LNCaP clone FGC (cell line): ENCODE results near the gene KDM6A.
A peak's percentile ranks its signal among the peaks of the same experiment; 100 is the strongest.

Experiments
- DNase-seq: peaks from one replicate; pipeline ENCODE4 v3.0.0-alpha.2; 2011; ENCODE audit warnings: low read depth
- H3K4me3 ChIP-seq: 2 replicates; pipeline ENCODE4 v1.5.1; 2011; ENCODE audit warnings: mild to moderate bottlenecking, low read depth, low read length, control low read depth
- CTCF ChIP-seq: IDR thresholded peaks from 2 replicates; pipeline ENCODE4 v1.5.1; 2012; ENCODE audit warnings: mild to moderate bottlenecking; ENCODE audit not compliant: control insufficient read depth, insufficient read depth; ENCODE audit errors: extremely low read depth

The KDM6A gene

DNA sequence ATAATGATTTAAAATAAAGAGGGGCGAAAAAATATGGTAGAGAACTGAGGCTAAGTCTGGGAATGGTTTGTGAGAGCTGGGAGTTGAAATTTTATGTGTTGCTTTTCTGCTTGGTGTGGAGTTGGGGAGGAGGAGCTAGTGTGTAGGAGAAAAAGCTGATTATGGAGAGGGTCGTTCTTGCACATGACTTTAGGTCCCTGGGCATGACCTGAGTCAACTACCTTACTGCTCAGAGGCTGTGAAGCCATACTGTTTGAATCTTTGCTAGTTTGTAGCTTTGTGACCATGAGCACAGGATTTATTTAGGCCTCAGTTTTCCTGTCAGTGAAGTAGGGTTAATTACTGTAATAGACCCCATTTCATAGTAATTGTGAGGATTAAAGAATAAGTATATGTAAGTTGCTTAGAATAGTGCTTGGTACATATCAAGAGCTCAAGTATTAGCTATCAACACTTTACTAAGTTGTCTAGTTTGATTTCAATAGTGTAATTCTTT is 78.6 kb downstream of the KDM6A start:
- TF ChIP-seq CTCF, result no peak
- no peak for DNase-seq
- H3K4me3 ChIP-seq, result peak overlapping the region; percentile 53

DNA sequence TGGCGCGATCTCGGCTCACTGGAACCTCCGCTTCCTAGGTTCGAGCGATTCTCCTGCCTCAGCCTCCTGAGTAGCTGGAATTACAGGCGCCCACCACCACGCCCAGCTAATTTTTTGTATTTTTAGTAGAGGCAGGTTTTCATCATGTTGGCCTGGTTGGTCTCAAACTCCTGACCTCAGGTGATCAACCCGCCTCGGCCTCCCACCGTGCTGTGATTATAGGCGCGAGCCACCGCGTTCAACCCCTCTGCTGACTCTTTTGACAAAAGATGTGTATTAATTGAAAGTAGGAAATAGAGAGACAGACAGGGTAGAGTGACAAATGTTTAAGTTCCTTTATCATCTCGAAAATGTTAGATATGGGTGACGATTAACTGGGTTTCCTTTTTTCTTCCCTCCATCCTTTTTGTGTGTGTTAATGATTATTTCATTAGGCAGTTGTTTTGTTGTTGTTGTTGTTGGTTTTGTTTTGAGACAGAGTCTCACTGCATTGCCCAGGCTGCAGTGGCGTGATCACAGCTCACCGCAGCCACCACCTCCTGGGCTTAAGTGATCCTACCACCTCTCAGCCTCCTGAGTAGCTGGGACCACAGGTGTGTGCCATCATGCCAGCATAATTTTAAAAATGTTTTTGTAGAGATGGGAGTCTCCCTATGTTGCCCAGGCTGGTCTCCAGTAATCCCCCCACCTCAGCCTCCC is 79.5 kb downstream of the KDM6A start:
- H3K4me3 ChIP-seq, result peak overlapping the region; percentile 53

GRCh38 chrX:44953734-44954502 is 80.9 kb downstream of the KDM6A start:
- DNase-seq, result no peak
- H3K4me3 ChIP-seq, result peak overlapping the region; percentile 53
- TF ChIP-seq CTCF, result no peak

More for the DNA sequence above, 79.5 kb downstream of the KDM6A start:
- DNase-seq, result no peak
- no peak for TF ChIP-seq CTCF

DNA sequence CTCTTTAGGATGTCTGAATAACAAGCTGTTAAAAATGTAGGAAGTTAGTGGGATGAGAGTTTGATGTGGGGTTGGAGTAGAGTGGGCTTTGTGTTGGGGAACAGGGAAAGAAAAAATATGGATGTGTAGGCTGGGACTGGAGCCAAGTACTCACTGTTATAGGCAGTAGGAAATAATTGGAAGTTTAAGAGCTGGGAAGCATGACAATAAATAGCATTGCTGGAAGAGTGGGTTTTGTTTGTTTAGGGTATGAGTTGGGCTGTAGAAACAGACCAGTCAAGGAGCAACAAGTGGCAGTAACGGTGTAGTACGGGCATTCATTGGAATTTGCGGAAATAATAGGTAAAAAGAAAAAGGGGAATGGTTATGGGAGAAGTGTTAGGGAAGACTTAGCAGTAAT is 81.6 kb downstream of the KDM6A start:
- no peak for TF ChIP-seq CTCF
- peak overlapping the region; percentile 53 for H3K4me3 ChIP-seq
- DNase-seq, result no peak

DNA sequence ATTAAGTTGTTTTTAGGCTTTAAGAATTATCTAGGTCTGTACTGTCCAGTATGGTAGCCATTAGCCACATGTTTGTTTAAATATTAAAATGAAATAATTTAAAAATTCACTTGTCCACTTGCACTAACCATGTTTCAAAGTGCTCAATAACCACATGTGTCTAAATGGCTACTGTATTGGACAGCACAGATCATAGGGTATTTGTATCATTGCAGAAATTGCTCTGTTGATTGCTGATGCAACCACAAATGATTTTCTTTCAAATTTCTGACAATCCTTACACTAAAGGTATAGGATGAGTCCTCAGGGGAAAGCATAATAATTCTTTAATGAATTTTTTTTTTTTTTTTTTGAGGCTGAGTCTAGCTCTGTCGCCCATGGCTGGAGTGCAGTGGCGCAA is 84.9 kb downstream of the KDM6A start:
- DNase-seq, result no peak
- peak overlapping the region; percentile 23; the same call in 1 of the 2 replicates for H3K4me3 ChIP-seq
- no peak for TF ChIP-seq CTCF

GRCh38 chrX:44958480-44958879 is 85.5 kb downstream of the KDM6A start:
- no peak for TF ChIP-seq CTCF
- H3K4me3 ChIP-seq, result peak overlapping the region; percentile 23; the same call in 1 of the 2 replicates
- no peak for DNase-seq
